Testis (tissue), 2 donors: ENCODE results near the gene GARIN5B.

Experiments
- POLR2A ChIP-seq: fragments of 450-650 bp; IDR thresholded peaks from one replicate; pipeline ENCODE4 v1.6.1; 2017; ENCODE audit warnings: antibody characterized with exemption, mild to moderate bottlenecking, moderate library complexity
- TF ChIP-seq, protein P1 (sequence below), 3 experiments: fragments of 450-650 bp in 2 of 3; fragments of 200-600 bp in 1 of 3; sonication (generic) in 1 of 3; IDR thresholded peaks; one replicate each; pipeline ENCODE4 v1.5.1; 2016 to 2019; ENCODE audit warnings: antibody characterized with exemption in 3 of 3, mild to moderate bottlenecking in 2 of 3, moderate library complexity in 1 of 3

DNA sequence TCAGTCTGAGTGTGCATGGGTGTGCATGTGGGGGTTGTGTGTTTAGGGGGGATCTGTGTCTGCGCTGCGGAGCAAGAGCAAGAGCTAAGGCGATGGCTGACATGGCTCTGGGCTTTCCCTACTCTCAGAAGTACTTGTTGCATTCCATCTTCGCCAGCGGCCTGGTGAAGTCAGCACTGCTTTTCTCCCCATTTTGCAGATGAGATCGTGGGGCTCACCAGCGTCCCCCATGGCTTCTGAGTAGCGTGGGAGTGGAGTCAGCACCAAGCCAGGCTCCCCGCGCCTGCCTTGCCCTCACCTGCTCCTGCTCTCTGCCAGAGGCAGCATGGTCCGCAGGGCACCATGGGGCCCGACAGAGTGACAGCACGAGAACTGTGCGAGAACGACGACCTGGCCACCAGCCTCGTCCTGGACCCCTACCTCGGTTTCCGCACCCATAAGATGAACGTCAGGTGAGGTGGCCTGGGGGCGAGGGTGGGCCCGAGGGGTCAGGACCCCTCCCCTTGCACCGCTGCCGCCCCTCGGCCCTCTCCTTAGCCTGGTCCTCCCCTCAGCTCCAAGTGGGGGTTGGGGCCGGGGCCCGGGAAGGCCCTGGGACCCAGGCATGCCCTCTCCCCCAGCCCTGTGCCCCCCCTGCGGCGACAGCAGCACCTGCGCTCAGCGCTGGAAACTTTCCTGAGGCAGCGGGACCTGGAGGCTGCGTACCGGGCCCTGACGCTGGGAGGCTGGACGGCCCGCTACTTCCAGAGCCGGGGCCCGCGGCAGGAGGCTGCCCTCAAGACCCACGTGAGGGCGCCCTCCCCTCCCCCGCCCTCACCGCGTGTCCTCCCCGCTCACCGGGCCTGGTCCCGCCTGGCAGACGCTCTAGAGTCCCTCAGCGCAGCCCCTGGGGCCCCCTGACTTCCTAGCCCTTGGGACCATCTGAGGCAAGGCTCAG lies 21.2 kb downstream of the GARIN5B start:
- no peak for TF ChIP-seq POLR2A
- TF ChIP-seq, protein P1, sequence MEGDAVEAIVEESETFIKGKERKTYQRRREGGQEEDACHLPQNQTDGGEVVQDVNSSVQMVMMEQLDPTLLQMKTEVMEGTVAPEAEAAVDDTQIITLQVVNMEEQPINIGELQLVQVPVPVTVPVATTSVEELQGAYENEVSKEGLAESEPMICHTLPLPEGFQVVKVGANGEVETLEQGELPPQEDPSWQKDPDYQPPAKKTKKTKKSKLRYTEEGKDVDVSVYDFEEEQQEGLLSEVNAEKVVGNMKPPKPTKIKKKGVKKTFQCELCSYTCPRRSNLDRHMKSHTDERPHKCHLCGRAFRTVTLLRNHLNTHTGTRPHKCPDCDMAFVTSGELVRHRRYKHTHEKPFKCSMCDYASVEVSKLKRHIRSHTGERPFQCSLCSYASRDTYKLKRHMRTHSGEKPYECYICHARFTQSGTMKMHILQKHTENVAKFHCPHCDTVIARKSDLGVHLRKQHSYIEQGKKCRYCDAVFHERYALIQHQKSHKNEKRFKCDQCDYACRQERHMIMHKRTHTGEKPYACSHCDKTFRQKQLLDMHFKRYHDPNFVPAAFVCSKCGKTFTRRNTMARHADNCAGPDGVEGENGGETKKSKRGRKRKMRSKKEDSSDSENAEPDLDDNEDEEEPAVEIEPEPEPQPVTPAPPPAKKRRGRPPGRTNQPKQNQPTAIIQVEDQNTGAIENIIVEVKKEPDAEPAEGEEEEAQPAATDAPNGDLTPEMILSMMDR (IDR thresholded peaks at IDR 0.05), result no peak
